ENCODE data around the gene SH3PXD2A. TPM values are rescaled to one million over a fixed set of nuclear protein-coding genes. Genes with fewer than 3 reads are reported as not detected.
"Not testable (repeated sequence)": the region's sequence is repeated elsewhere in the genome, so short reads cannot be mapped to it uniquely, and the experiment has no call there.

SH3PXD2A gene
- total and polyA plus RNA-seq, 2 of the 4 experiments (the other 2 are of a cell fraction), result 6.3 to 23.0 TPM

- dilution Hi-C loops (cut with HindIII; ENCODE audit: low sequenced_read_pairs, unreplicated experiment), result no loop called here
- H3K4me3 ChIP-seq (ENCODE audit: insufficient read depth, low read depth, low read length), result no peak overlapping the region
- BruUV-seq (replicated peaks), result no TSS peak
- H4K91ac ChIP-seq (ENCODE audit: insufficient read depth, low read depth, low read length), result no peak overlapping the region
- H3K14ac ChIP-seq (replicated peaks; ENCODE audit: low read depth, low read length), result no peak overlapping the region; the same call in 1 of the 2 replicates
- no peak overlapping the region for H2AK9ac ChIP-seq (replicated peaks; ENCODE audit: low read depth, low read length, poor library complexity)
- no peak overlapping the region for H3K9ac ChIP-seq (ENCODE audit: low read depth, low read length)
- H2BK20ac ChIP-seq (ENCODE audit: low read depth, low read length), result no peak overlapping the region
- intact Hi-C loops (cut with micrococcal nuclease), result no loop called here
- no peak overlapping the region for H3K23ac ChIP-seq (ENCODE audit: low read depth, low read length)
- H3K9me1 ChIP-seq (ENCODE audit: insufficient read depth, low read length), result peaks cover 8% of the 10 kb centered on the region
- H3K27me3 ChIP-seq (ENCODE audit: control insufficient read depth, insufficient read depth, low read length), result no peaks in the 10 kb centered on the region
- no peak overlapping the region for H3K4me2 ChIP-seq (ENCODE audit: low read depth, low read length)
- no peaks in the 10 kb centered on the region for H3K9me3 ChIP-seq (ENCODE audit: control insufficient read depth, insufficient read depth, low read length)
- ChIA-PET CTCF (no interaction called here), POLR2A (ENCODE audit: unreplicated experiment) (no interaction called here)
- H3K36me3 ChIP-seq (ENCODE audit: control insufficient read depth, insufficient read depth, low read length), result peaks cover 2% of the 10 kb centered on the region; the same call in 1 of the 2 replicates
- H2BK15ac ChIP-seq (ENCODE audit: low read depth, low read length), result no peak overlapping the region
- DNase-seq (no peak), ATAC-seq (ENCODE audit: low read depth) (no peak)
- peaks cover 5% of the 10 kb centered on the region for H3K4me1 ChIP-seq (ENCODE audit: control insufficient read depth, insufficient read depth, low read length)
- no peaks in the 10 kb centered on the region; a peak in 1 of 4 replicates for H3K79me1 ChIP-seq (ENCODE audit: low read depth in 1 of 2, low read length in 2 of 2)
- H2BK5ac ChIP-seq (ENCODE audit: low read depth, low read length, poor library complexity, severe bottlenecking), result no peak overlapping the region
- no peak overlapping the region for H2BK120ac ChIP-seq (ENCODE audit: low read depth, low read length)
- H2AFZ ChIP-seq (replicated peaks; ENCODE audit: low read length, poor library complexity), result no peak overlapping the region
- no peak overlapping the region for H3K4ac ChIP-seq (ENCODE audit: low read depth, low read length)
- H3K56ac ChIP-seq (ENCODE audit: extremely low read depth, insufficient read depth, low read length), result no peak overlapping the region
- TF ChIP-seq CEBPB (IDR thresholded peaks at IDR 0.05; ENCODE audit: low read depth, low read length) (no peak), MAZ (IDR thresholded peaks at IDR 0.05; ENCODE audit: borderline replicate concordance, low read depth, low read length) (no peak), POLR2A (IDR thresholded peaks at IDR 0.05; ENCODE audit: low read depth, low read length) (no peak), RFX5 (IDR thresholded peaks at IDR 0.05; ENCODE audit: low read depth, low read length) (no peak)
- TF ChIP-seq, protein P1, sequence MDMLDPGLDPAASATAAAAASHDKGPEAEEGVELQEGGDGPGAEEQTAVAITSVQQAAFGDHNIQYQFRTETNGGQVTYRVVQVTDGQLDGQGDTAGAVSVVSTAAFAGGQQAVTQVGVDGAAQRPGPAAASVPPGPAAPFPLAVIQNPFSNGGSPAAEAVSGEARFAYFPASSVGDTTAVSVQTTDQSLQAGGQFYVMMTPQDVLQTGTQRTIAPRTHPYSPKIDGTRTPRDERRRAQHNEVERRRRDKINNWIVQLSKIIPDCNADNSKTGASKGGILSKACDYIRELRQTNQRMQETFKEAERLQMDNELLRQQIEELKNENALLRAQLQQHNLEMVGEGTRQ (IDR thresholded peaks at IDR 0.05; ENCODE audit: low read depth, low read length), result no peak
- no CpG with 5 or more reads among the region's 3 CpGs for WGBS, 2 experiments (ENCODE audit: extremely low coverage in 2 of 2, insufficient read length in 1 of 2)
- no peak overlapping the region for H2AK5ac ChIP-seq (ENCODE audit: low read depth, low read length)
- H3K27ac ChIP-seq (ENCODE audit: insufficient read depth, low read length), result no peak overlapping the region
- H4K20me1 ChIP-seq (ENCODE audit: insufficient read depth, low read length), result no peaks in the 10 kb centered on the region
- no peak overlapping the region for H4K5ac ChIP-seq (ENCODE audit: low read depth, low read length)
- in situ Hi-C loops (cut with MboI; ENCODE audit: low sequenced_read_pairs), result no loop called here
- H3K18ac ChIP-seq (ENCODE audit: low read depth, low read length), result no peak overlapping the region
- H4K8ac ChIP-seq (ENCODE audit: low read depth in 2 of 2, low read length in 2 of 2), result no peak overlapping the region
These were observed 123.6 kb downstream of the SH3PXD2A start for GRCh38 chr10:103731609-103732270.

- BruUV-seq (replicated peaks); H2BK5ac ChIP-seq (ENCODE audit: low read depth, low read length, poor library complexity, severe bottlenecking); CTCF ChIA-PET; H3K27ac ChIP-seq (ENCODE audit: insufficient read depth, low read length); POLR2A ChIA-PET (ENCODE audit: unreplicated experiment); H3K9me3 ChIP-seq (ENCODE audit: control insufficient read depth, insufficient read depth, low read length); H3K79me1 ChIP-seq (ENCODE audit: low read depth in 1 of 2, low read length in 2 of 2); H2AK5ac ChIP-seq (ENCODE audit: low read depth, low read length); H3K9ac ChIP-seq (ENCODE audit: low read depth, low read length); H3K4me1 ChIP-seq (ENCODE audit: control insufficient read depth, insufficient read depth, low read length); dilution Hi-C loops (cut with HindIII; ENCODE audit: low sequenced_read_pairs, unreplicated experiment); intact Hi-C loops (cut with micrococcal nuclease); H4K5ac ChIP-seq (ENCODE audit: low read depth, low read length); H3K14ac ChIP-seq (replicated peaks; ENCODE audit: low read depth, low read length); H3K4me2 ChIP-seq (ENCODE audit: low read depth, low read length); H3K36me3 ChIP-seq (ENCODE audit: control insufficient read depth, insufficient read depth, low read length); H4K91ac ChIP-seq (ENCODE audit: insufficient read depth, low read depth, low read length); H3K4ac ChIP-seq (ENCODE audit: low read depth, low read length); H3K56ac ChIP-seq (ENCODE audit: extremely low read depth, insufficient read depth, low read length); H2AFZ ChIP-seq (replicated peaks; ENCODE audit: low read length, poor library complexity); H2BK120ac ChIP-seq (ENCODE audit: low read depth, low read length); H3K4me3 ChIP-seq (ENCODE audit: insufficient read depth, low read depth, low read length); H3K9me1 ChIP-seq (ENCODE audit: insufficient read depth, low read length); H3K23ac ChIP-seq (ENCODE audit: low read depth, low read length); H4K20me1 ChIP-seq (ENCODE audit: insufficient read depth, low read length); in situ Hi-C loops (cut with MboI; ENCODE audit: low sequenced_read_pairs); DNase-seq; H3K27me3 ChIP-seq (ENCODE audit: control insufficient read depth, insufficient read depth, low read length); ATAC-seq (ENCODE audit: low read depth); H4K8ac ChIP-seq (ENCODE audit: low read depth in 2 of 2, low read length in 2 of 2); H2BK15ac ChIP-seq (ENCODE audit: low read depth, low read length); H2BK20ac ChIP-seq (ENCODE audit: low read depth, low read length); H2AK9ac ChIP-seq (replicated peaks; ENCODE audit: low read depth, low read length, poor library complexity); H3K18ac ChIP-seq (ENCODE audit: low read depth, low read length): not testable (repeated sequence)
- 100% methylated on average over 1 of the region's 4 CpGs; no CpG with 5 or more reads in 1 of the 2 experiments for WGBS, 2 experiments (ENCODE audit: extremely low coverage in 2 of 2, insufficient read length in 1 of 2)
These were observed 124.3 kb downstream of the SH3PXD2A start for GRCh38 chr10:103731026-103731425.
